Measurements from ENCODE around the gene XRN2. TPM values are rescaled to one million over a fixed set of nuclear protein-coding genes. Genes with fewer than 3 reads are reported as not detected.

XRN2 gene
- polyA plus RNA-seq, 3 donors, result 53.1 to 111 (median 101) TPM

DNA sequence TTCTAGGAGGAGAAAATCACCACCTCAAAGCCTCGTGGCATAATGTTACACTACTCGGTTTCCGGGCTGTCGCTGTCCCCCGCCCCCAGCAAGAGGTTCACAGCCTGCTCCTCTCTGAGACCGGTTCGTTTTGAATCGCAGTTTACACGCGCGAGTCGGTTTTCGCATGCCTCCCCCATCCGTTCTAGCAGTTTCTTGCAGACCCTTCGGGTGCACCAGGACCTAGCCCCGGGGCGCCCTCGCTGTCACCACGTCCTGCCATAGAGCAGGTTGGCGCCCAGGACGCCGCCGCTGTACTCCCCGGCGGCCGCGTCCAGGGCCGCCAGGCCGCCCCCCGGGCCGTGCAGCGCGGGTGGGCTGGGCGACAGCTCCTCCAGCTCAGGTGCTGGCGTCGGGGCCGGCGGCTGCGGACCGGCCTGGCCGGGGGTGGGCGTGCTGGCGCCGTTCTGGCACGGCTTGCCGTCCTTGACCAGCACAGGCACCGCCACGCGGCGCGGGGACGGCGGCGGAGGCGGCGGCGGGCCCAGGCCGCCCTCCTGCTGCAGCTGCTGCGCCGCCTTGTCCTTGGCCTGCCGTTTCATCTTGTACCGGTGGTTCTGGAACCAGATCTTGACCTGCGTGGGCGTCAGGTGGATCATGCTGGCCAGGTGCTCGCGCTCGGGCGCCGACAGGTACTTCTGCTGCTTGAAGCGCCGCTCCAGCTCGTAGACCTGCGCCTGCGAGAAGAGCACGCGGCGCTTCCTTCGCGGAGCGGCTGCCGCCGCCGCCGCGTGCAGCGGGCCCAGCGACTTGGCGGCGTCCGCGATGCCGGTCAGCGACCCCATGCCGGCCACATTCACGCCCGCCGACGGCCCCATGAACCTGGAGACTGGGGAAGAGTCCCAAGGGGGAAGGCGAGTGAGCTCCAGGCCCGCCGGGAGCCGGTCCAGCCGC is 92.8 kb downstream of the XRN2 start:
- 6% methylated on average over 103 of the region's 103 CpGs for WGBS (ENCODE audit: insufficient coverage)
- Histone ChIP-seq H3K4me3 (replicated peaks in 1 of 3; ENCODE audit: low read depth in 2 of 3, low read length in 3 of 3) (no peak overlapping the region), H3K4me2 (replicated peaks; ENCODE audit: extremely low read depth, low read length, poor library complexity, severe bottlenecking) (peak overlapping the region; percentile 37), H3K9ac (ENCODE audit: insufficient read depth, low read length, poor library complexity, severe bottlenecking) (no peak overlapping the region), H3K27me3 (ENCODE audit: control insufficient read depth in 2 of 2, insufficient read depth in 2 of 2, low read length in 2 of 2) (peaks cover 84 to 87% of the 10 kb centered on the region in 2 donors), H3K9me3 (replicated peaks in 1 of 2; ENCODE audit: control insufficient read depth in 1 of 2, insufficient read depth in 1 of 2, low read length in 2 of 2) (peaks cover 0 to 19% of the 10 kb centered on the region in 2 donors), H3K27ac (ENCODE audit: low read depth in 1 of 2, low read length in 2 of 2) (no peak overlapping the region), H2AFZ (ENCODE audit: insufficient read depth, low read depth, low read length, poor library complexity, severe bottlenecking) (peak overlapping the region; percentile 15), H3K79me2 (ENCODE audit: insufficient read depth, low read length) (no peaks in the 10 kb centered on the region), H4K20me1 (ENCODE audit: insufficient read depth, low read length) (peaks cover 12% of the 10 kb centered on the region), H3K4me1 (ENCODE audit: control insufficient read depth in 1 of 2, insufficient read depth in 2 of 2, low read length in 2 of 2) (peaks cover 0 to 13% of the 10 kb centered on the region in 2 donors), H3K36me3 (replicated peaks in 1 of 2; ENCODE audit: control insufficient read depth in 1 of 2, insufficient read depth in 2 of 2, low read length in 2 of 2) (peaks cover 0 to under 1% of the 10 kb centered on the region in 2 donors)
- peaks cover 30% of the 10 kb centered on the region for H3K4me1 Mint-ChIP-seq
- peaks cover 3 to 8% of the 10 kb centered on the region in 2 donors for H3K36me3 Mint-ChIP-seq
- TF ChIP-seq, protein P1, sequence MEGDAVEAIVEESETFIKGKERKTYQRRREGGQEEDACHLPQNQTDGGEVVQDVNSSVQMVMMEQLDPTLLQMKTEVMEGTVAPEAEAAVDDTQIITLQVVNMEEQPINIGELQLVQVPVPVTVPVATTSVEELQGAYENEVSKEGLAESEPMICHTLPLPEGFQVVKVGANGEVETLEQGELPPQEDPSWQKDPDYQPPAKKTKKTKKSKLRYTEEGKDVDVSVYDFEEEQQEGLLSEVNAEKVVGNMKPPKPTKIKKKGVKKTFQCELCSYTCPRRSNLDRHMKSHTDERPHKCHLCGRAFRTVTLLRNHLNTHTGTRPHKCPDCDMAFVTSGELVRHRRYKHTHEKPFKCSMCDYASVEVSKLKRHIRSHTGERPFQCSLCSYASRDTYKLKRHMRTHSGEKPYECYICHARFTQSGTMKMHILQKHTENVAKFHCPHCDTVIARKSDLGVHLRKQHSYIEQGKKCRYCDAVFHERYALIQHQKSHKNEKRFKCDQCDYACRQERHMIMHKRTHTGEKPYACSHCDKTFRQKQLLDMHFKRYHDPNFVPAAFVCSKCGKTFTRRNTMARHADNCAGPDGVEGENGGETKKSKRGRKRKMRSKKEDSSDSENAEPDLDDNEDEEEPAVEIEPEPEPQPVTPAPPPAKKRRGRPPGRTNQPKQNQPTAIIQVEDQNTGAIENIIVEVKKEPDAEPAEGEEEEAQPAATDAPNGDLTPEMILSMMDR (IDR thresholded peaks at IDR 0.05), result no peak
- H3K4me3 Mint-ChIP-seq, result peak overlapping the region; percentile 64 to 81
- DNase-seq, result peak in 1 of 3 donors; percentile 10
- H3K27me3 Mint-ChIP-seq (ENCODE audit: low read depth in 3 of 3), result peaks cover 79 to 92% (median 82%) of the 10 kb centered on the region in 3 donors
- intact Hi-C loops (cut with micrococcal nuclease), result loop anchor here in 1 of 2 donors (10.0 kb wide), 1 partner anchor 109 kb away; no protein-coding TSS in a partner anchor
- no peak overlapping the region for H3K27ac Mint-ChIP-seq
- peaks cover 0 to 16% (median 11%) of the 10 kb centered on the region in 7 donors for H3K9me3 Mint-ChIP-seq

DNA sequence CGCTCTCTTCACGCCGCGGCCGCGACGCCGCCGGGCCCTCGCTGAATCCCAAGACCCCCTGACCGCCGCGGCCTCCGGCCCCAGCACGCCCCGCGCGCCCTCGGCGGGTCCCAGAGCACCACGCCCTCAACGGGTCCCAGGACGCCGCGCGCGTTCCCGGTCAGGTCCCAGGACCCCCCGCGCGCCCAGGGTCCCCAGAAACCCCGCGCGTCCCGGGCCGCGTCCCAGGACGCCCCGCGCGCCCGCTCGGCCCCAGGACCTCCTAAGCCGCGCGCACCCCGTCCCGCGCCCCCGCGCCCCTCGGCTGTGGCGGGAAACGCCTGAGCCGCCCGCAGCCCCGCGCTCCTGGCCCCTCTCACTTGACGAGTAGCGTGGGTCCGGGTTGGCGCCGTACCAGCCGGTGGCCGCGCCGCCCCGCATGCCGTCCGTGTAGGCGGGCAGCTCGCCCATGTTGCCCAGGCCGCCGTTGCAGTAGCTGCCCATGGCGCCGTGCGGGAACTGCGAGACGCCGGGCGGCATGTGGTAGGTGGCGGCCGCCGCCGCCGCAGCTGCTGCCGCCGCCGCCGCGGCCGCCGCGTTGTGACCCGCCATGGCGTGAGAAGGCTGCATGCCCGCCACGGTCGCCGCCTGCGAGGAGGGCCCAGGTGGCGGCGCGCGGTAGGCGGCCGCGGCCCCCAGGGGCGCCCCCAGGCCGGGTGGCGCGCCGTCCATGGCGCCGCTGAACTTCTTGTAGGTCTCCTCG is 93.6 kb downstream of the XRN2 start:
- Histone ChIP-seq H4K20me1 (ENCODE audit: insufficient read depth, low read length) (peaks cover 5% of the 10 kb centered on the region), H3K79me2 (ENCODE audit: insufficient read depth, low read length) (no peaks in the 10 kb centered on the region), H2AFZ (ENCODE audit: insufficient read depth, low read depth, low read length, poor library complexity, severe bottlenecking) (peak overlapping the region; percentile 15), H3K4me2 (replicated peaks; ENCODE audit: extremely low read depth, low read length, poor library complexity, severe bottlenecking) (peak overlapping the region; percentile 37), H3K27me3 (ENCODE audit: control insufficient read depth in 2 of 2, insufficient read depth in 2 of 2, low read length in 2 of 2) (peaks cover 85 to 89% of the 10 kb centered on the region in 2 donors), H3K4me3 (replicated peaks in 1 of 3; ENCODE audit: low read depth in 2 of 3, low read length in 3 of 3) (no peak overlapping the region), H3K36me3 (replicated peaks in 1 of 2; ENCODE audit: control insufficient read depth in 1 of 2, insufficient read depth in 2 of 2, low read length in 2 of 2) (no peaks in the 10 kb centered on the region), H3K9ac (ENCODE audit: insufficient read depth, low read length, poor library complexity, severe bottlenecking) (no peak overlapping the region), H3K27ac (ENCODE audit: low read depth in 1 of 2, low read length in 2 of 2) (no peak overlapping the region), H3K9me3 (replicated peaks in 1 of 2; ENCODE audit: control insufficient read depth in 1 of 2, insufficient read depth in 1 of 2, low read length in 2 of 2) (peaks cover 0 to 15% of the 10 kb centered on the region in 2 donors), H3K4me1 (ENCODE audit: control insufficient read depth in 1 of 2, insufficient read depth in 2 of 2, low read length in 2 of 2) (peaks cover 0 to 13% of the 10 kb centered on the region in 2 donors)
- H3K4me1 Mint-ChIP-seq, result peaks cover 26% of the 10 kb centered on the region
- WGBS (ENCODE audit: insufficient coverage), result 4% methylated on average over 116 of the region's 116 CpGs
- H3K27ac Mint-ChIP-seq, result no peak overlapping the region
- intact Hi-C loops (cut with micrococcal nuclease), result loop anchor here in 1 of 2 donors (10.0 kb wide), 1 partner anchor 108 kb away; no protein-coding TSS in a partner anchor
- H3K9me3 Mint-ChIP-seq, result peaks cover 0 to 14% (median 7%) of the 10 kb centered on the region in 7 donors
- no peak overlapping the region for H3K4me3 Mint-ChIP-seq
- H3K27me3 Mint-ChIP-seq (ENCODE audit: low read depth in 3 of 3), result peaks cover 80 to 90% (median 82%) of the 10 kb centered on the region in 3 donors
- H3K36me3 Mint-ChIP-seq, result peaks cover 0 to 5% of the 10 kb centered on the region in 2 donors
- DNase-seq, result peak in 1 of 3 donors; percentile 15
- TF ChIP-seq, protein P1 (IDR thresholded peaks at IDR 0.05), result no peak

All from CD14-positive monocyte (primary cell).